ENCODE data around the gene SLC9A3.

SLC9A3 gene

DNA sequence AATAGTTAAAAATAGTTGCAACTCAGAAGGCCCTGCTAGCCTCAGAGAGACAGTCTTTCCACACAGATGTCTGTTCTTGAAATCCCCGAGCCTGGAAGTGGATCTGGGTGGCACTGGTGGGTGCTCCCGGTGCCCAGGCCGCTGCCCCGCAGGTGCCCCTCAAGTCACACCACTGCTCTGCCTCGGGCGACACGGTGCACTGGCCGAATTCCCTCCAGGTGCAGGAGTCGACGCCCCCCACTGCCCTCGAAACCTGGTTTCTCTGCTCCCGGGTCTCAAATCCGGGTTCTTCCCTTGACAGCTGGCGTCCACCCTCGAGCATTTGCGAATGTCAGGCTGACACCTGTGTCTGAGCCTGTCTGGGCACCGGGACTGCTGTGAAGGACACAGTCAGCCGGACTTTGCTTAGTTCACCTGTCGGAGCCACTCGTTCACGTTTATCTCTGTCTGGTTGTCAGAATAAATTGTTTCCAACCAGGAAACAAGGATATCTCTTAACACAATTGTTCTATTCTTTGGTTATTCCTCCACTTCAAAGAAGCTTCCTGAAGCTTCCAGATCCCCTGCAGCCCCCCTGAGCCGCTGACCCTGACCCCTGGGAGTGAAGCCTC, 27.1 kb downstream of the SLC9A3 start:
- ATAC-seq (ENCODE audit: low read depth) (no peak), DNase-seq (ENCODE audit: low spot score) (no peak)
- Histone ChIP-seq H3K9me3 (ENCODE audit: severe bottlenecking) (no peaks in the 10 kb centered on the region), H3K36me3 (ENCODE audit: low read depth) (no peaks in the 10 kb centered on the region), H3K4me1 (ENCODE audit: insufficient read depth, poor library complexity, severe bottlenecking) (no peaks in the 10 kb centered on the region), H3K27ac (ENCODE audit: poor library complexity, severe bottlenecking) (no peak overlapping the region), H3K27me3 (ENCODE audit: insufficient read depth, poor library complexity, severe bottlenecking) (peaks cover 76% of the 10 kb centered on the region), H3K4me3 (ENCODE audit: severe bottlenecking) (no peak overlapping the region)
- no peak for TF ChIP-seq CTCF (IDR thresholded peaks at IDR 0.05; ENCODE audit: poor library complexity, severe bottlenecking)

DNA sequence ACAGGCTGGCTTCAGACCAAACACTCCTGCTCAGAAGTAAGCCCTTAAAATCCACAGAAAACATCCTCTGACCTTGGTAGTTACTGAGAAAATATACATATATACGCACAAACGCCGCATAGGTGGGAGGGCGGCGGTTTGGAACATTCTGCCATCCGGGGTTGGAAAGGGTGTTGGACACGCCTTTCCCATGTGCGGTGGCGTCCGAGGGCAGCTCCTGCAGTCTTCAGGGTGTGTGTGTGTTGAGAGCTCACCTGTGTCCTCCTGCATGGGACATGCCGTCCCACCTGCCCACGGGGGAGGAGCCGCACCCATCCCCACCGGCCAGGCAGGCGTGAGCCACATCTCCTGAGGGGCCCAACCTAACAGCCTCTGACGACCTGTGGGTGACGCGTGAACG, 28.2 kb downstream of the SLC9A3 start:
- Histone ChIP-seq H3K4me3 (ENCODE audit: severe bottlenecking) (no peak overlapping the region), H3K9me3 (ENCODE audit: severe bottlenecking) (no peaks in the 10 kb centered on the region), H3K27me3 (ENCODE audit: insufficient read depth, poor library complexity, severe bottlenecking) (peaks cover 64% of the 10 kb centered on the region), H3K27ac (ENCODE audit: poor library complexity, severe bottlenecking) (no peak overlapping the region), H3K4me1 (ENCODE audit: insufficient read depth, poor library complexity, severe bottlenecking) (no peaks in the 10 kb centered on the region), H3K36me3 (ENCODE audit: low read depth) (no peaks in the 10 kb centered on the region)
- DNase-seq (ENCODE audit: low spot score) (no peak), ATAC-seq (ENCODE audit: low read depth) (no peak)
- TF ChIP-seq CTCF (IDR thresholded peaks at IDR 0.05; ENCODE audit: poor library complexity, severe bottlenecking) = no peak

DNA sequence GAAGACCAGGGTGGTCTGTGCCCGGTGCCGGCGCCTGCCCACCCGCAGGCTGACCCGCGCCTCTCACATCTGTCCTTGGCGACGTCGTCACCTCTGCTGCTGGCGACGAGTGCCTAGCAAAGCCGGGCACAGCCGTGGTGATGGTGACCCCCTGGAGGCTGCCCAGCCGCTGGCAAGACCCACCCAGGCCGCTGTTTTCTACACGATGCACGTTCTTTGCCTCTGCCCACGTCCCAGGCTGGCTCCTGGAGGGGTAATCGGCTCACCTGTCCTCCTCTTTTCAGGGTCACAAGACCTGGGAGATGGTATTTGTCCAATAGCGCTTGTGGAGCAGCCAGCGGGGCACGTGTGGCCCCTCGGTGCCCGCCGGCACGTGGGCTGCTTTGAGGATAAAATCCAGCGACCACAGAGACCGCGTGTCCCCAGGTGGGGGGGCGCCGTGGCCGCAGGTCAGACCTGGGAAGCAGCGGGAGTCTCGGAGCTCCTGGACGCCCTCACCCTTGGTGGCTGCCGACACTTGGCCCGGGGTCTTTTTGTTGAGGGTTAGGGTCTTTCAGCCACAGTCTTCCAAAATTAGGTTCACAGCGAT, 29.5 kb downstream of the SLC9A3 start:
- H3K27ac ChIP-seq (ENCODE audit: poor library complexity, severe bottlenecking) = no peak overlapping the region
- no peaks in the 10 kb centered on the region for H3K9me3 ChIP-seq (ENCODE audit: severe bottlenecking)
- peaks cover 61% of the 10 kb centered on the region for H3K27me3 ChIP-seq (ENCODE audit: insufficient read depth, poor library complexity, severe bottlenecking)
- H3K4me1 ChIP-seq (ENCODE audit: insufficient read depth, poor library complexity, severe bottlenecking) = no peaks in the 10 kb centered on the region
- TF ChIP-seq CTCF (IDR thresholded peaks at IDR 0.05; ENCODE audit: poor library complexity, severe bottlenecking) = no peak
- H3K36me3 ChIP-seq (ENCODE audit: low read depth) = no peaks in the 10 kb centered on the region
- ATAC-seq (ENCODE audit: low read depth) (no peak), DNase-seq (ENCODE audit: low spot score) (no peak)
- H3K4me3 ChIP-seq (ENCODE audit: severe bottlenecking) = no peak overlapping the region

DNA sequence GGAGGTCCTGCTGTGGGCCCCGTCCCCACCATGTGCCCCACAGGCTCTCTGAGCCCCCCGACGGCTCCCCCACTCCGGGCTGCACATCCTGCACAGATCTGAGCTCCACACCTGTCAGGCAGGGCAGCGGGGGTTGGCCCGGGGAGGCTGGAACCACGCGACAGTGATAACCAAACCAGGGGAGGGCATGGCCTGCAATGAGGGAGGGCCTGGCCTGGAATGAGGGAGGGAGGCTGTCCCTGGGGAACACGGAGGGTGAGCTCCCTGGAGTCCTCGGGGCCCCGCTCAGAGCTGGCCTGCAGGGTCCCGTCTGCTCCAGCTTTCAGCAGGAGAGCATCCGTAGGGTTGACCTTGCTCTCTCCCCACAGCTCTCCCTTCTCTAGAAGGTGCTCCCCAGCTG, 30.5 kb downstream of the SLC9A3 start:
- Histone ChIP-seq H3K36me3 (ENCODE audit: low read depth) (no peaks in the 10 kb centered on the region), H3K27me3 (ENCODE audit: insufficient read depth, poor library complexity, severe bottlenecking) (peaks cover 58% of the 10 kb centered on the region), H3K27ac (ENCODE audit: poor library complexity, severe bottlenecking) (no peak overlapping the region), H3K9me3 (ENCODE audit: severe bottlenecking) (no peaks in the 10 kb centered on the region), H3K4me1 (ENCODE audit: insufficient read depth, poor library complexity, severe bottlenecking) (no peaks in the 10 kb centered on the region), H3K4me3 (ENCODE audit: severe bottlenecking) (no peak overlapping the region)
- no peak for TF ChIP-seq CTCF (IDR thresholded peaks at IDR 0.05; ENCODE audit: poor library complexity, severe bottlenecking)
- no peak for DNase-seq (ENCODE audit: low spot score)
- ATAC-seq (ENCODE audit: low read depth) = 0 out of 3 replicates have a peak, but pooled peaks have one; percentile 4

GRCh38 chr5:493119-493701, 31.0 kb downstream of the SLC9A3 start:
- H3K9me3 ChIP-seq (ENCODE audit: severe bottlenecking) = no peaks in the 10 kb centered on the region
- no peak for DNase-seq (ENCODE audit: low spot score)
- no peaks in the 10 kb centered on the region for H3K4me1 ChIP-seq (ENCODE audit: insufficient read depth, poor library complexity, severe bottlenecking)
- no peak for TF ChIP-seq CTCF (IDR thresholded peaks at IDR 0.05; ENCODE audit: poor library complexity, severe bottlenecking)
- peaks cover 53% of the 10 kb centered on the region for H3K27me3 ChIP-seq (ENCODE audit: insufficient read depth, poor library complexity, severe bottlenecking)
- no peaks in the 10 kb centered on the region for H3K36me3 ChIP-seq (ENCODE audit: low read depth)
- peak; percentile 15; the same call in 1 of the 3 replicates for ATAC-seq (ENCODE audit: low read depth)
- no peak overlapping the region for H3K4me3 ChIP-seq (ENCODE audit: severe bottlenecking)
- no peak overlapping the region for H3K27ac ChIP-seq (ENCODE audit: poor library complexity, severe bottlenecking)
